Adrenal gland (tissue), 5 donors: ENCODE results near the gene CEP135.

Source experiments
- POLR2A ChIP-seq, 2 donors: fragments of 450-650 bp; IDR thresholded peaks; one replicate each; pipeline ENCODE4 v1.6.1; 2017; ENCODE audit warnings: antibody characterized with exemption in 2 of 2, mild to moderate bottlenecking in 2 of 2, moderate library complexity in 1 of 2
- TF ChIP-seq, protein P1 (sequence below), 6 experiments: fragments of 450-650 bp in 4 of 6; fragments of 200-600 bp in 2 of 6; sonication (generic) in 1 of 6; IDR thresholded peaks; 1 replicate in 5 of 6; 2 replicates in 1 of 6; pipeline versions ENCODE4 v1.5.1 to v1.8.0; 2016 to 2021; ENCODE audit warnings: antibody characterized with exemption in 6 of 6, mild to moderate bottlenecking in 2 of 6, moderate library complexity in 1 of 6
- donor health status: DM: no; HTN: no; CAD: no.

DNA sequence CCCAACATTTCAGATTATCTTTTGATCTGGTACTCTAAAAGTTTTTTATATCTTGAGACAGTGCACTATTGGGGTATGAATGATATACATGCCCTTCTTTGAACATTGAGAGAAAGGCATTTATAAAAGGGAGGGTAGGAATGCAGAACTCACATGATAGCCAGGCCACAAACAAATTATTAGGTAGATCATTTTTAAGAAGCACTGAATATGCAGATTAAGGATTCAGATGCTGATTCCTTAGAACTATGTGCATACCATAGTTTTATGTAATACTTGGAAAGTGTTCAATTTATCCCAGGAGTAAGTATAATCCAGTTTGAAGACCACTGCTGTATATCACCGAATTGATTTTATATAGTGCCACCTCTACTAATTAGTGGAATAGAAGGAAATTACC lies 18.6 kb downstream of the CEP135 start:
- TF ChIP-seq POLR2A (IDR thresholded peaks at IDR 0.05) = no peak
- TF ChIP-seq, protein P1, sequence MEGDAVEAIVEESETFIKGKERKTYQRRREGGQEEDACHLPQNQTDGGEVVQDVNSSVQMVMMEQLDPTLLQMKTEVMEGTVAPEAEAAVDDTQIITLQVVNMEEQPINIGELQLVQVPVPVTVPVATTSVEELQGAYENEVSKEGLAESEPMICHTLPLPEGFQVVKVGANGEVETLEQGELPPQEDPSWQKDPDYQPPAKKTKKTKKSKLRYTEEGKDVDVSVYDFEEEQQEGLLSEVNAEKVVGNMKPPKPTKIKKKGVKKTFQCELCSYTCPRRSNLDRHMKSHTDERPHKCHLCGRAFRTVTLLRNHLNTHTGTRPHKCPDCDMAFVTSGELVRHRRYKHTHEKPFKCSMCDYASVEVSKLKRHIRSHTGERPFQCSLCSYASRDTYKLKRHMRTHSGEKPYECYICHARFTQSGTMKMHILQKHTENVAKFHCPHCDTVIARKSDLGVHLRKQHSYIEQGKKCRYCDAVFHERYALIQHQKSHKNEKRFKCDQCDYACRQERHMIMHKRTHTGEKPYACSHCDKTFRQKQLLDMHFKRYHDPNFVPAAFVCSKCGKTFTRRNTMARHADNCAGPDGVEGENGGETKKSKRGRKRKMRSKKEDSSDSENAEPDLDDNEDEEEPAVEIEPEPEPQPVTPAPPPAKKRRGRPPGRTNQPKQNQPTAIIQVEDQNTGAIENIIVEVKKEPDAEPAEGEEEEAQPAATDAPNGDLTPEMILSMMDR (IDR thresholded peaks at IDR 0.05) = no peak
